MV-4-11 (cell line): ENCODE measurements around the gene FOXN3.
"Not testable (repeated sequence)": the region's sequence is repeated elsewhere in the genome, so short reads cannot be mapped to it uniquely, and the experiment has no call there.

Source experiments
- DNase-seq: peaks from one replicate; lab custom pipeline; 2025; lab: John Stamatoyannopoulos, UW

FOXN3 gene

GRCh38 chr14:89126461-89126860, 290.6 kb downstream of the FOXN3 start:
- DNase-seq, result no peak

DNA sequence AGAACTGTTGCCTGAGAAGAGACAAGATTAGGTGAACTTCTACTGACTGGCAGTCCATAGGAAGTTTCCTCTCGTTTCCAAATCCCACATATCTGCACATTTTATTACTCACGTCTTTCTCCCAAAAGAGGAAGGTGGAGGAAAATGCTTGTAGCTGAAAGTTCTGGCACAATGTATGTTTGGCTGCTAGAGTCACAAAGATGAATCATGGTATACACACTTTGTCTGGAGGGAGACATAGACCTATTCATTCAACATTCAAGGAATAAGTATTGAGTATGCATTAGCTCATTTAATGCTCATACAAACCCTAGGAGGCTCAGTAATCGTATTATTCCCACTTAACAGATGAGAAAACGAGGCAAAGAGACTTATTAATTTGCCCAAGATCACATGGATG, 291.8 kb downstream of the FOXN3 start:
- DNase-seq, result no peak

- DNase-seq, result no peak
These were observed 293.2 kb downstream of the FOXN3 start for GRCh38 chr14:89123851-89124250.

DNA sequence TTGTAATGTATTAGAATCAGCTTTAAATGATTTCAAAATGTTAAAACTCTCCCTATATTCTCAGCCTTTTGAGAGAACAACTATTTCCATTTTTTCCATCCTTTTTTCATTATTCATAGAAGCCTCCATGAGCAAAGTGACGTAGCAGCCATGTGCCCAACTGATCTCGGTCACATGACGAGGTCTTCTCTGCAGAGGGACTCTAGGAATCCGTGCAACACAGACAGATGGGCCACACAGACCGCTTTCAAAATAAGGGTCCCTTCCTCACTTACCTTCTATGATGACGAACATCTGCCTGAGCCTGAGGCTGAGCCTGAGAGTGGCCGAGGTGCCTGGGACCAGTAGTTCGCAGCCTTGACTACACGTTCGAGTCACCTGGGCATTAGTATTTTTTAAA, 293.8 kb downstream of the FOXN3 start:
- no peak for DNase-seq

GRCh38 chr14:89121968-89122620, 294.9 kb downstream of the FOXN3 start:
- DNase-seq, result peak; percentile 6

GRCh38 chr14:89117012-89117411, 300.0 kb downstream of the FOXN3 start:
- no peak for DNase-seq

GRCh38 chr14:89114109-89114508, 302.9 kb downstream of the FOXN3 start:
- no peak for DNase-seq

DNA sequence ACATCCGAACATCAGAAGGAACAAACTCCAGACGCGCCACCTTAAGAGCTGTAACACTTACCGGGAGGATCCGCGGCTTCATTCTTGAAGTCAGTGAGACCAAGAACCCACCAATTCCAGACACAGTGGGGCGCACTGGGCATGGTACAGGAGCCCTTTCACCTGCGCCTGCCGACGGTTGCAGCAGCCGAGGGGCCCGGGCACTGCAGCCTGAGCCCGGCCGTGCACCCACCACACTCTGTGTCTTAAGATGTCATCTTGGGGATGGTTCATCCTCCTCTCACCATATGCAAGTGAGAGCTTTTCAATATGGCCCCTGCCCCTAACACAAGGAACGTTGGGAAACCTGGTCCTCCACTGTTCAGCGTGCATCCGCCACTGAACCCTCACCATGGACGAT, 304.3 kb downstream of the FOXN3 start:
- no peak for DNase-seq

DNA sequence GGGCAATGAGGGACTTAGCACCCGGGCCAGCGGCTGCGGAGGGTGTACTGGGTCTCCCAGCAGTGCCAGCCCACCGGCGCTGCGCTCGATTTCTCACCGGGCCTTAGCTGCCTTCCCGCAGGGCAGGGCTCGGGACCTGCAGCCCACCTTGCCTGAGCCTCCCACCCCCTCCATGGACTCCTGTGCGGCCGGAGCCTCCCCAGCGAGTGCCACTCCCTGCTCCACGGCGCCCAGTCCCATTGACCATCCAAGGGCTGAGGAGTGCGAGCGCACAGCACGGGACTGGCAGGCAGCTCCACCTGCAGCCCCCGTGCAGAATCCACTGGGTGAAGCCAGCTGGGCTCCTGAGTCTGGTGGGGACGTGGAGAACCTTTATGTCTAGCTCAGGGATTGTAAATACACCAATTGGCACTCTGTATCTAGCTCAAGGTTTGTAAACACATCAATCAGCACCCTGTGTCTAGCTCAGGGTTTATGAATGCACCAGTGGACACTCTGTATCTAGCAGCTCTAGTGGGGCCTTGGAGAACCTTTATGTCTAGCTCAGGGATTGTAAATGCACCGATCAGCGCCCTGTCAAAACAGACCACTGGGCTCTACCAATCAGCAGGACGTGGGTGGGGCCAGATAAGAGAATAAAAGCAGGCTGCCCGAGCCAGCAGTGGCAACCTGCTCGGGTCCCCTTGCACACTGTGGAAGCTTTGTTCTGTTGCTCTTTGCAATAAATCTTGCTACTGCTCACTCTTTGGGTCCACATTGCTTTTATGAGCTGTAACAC, 305.1 kb downstream of the FOXN3 start:
- DNase-seq, result not testable (repeated sequence)

DNA sequence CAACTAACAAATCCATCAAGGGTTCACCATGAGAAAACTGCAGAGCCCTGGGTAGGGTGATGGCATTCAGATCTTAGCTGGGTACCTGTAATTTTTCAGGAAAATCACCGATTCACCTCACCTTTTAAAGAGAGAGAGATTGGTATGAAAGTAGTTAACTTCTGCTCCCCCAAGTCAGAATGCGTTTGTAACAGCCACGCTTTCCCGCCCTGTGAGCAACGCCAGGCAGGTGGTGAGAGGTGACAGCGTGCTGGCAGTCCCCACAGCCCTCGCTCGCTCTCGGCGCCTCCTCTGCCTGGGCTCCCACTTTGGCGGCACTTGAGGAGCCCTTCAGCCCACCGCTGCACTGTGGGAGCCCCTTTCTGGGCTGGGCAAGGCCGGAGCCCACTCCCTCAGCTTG, 305.8 kb downstream of the FOXN3 start:
- not testable (repeated sequence) for DNase-seq

GRCh38 chr14:89110110-89110509, 306.9 kb downstream of the FOXN3 start:
- no peak for DNase-seq

DNA sequence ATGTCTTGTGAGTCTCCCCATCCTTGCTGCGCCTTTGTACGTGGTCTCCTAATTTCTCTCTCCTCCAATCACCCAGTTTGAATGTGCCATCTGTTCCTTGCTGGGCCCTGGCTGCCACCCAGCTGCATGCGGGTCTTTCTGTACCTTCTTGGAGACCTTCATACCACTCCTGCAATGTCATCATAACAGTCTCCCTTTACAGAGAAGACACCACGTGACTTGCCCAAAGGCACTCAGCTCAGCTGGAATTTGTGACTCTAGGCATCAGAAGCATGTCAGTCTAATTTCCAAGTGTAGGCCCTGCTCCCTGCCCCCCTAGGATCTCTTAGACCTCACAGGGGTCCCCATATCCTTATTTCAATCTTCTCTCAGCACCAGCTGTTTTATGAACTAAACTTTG, 308.4 kb downstream of the FOXN3 start:
- no peak for DNase-seq

DNA sequence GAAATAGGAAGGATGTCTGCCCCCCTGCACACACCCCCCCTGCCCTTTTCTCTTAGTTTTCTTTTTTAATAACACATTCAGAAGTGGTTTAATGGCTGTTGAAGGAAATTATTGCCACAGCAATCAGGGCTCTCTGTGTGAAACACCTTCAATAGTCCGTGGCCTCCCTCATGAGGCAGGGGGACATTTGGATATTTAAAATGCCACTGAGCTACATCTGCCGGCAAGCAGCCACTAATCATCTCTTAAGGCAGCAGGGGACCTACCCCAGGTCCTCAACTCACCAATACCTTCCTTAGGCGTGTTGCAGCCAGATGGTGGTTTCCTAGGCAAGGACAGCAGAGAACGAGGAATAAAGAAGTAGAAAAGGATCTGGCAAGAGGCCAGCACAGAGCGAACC, 309.4 kb downstream of the FOXN3 start:
- no peak for DNase-seq
